ENCODE data around the gene ROCK2.
"Not testable (repeated sequence)": the region's sequence is repeated elsewhere in the genome, so short reads cannot be mapped to it uniquely, and the experiment has no call there.

Gene ROCK2

GRCh38 chr2:11256166-11256565 is 88.3 kb downstream of the ROCK2 start:
- DNase-seq (ENCODE audit: low spot score): no peak
- TF ChIP-seq CTCF (IDR thresholded peaks at IDR 0.05; ENCODE audit: extremely low read depth, missing control alignments): no peak

GRCh38 chr2:11254100-11254536 is 90.3 kb downstream of the ROCK2 start:
- no peak for DNase-seq (ENCODE audit: low spot score)
- no peak for TF ChIP-seq CTCF (IDR thresholded peaks at IDR 0.05; ENCODE audit: extremely low read depth, missing control alignments)

- DNase-seq (ENCODE audit: low spot score): not testable (repeated sequence)
Observed at GRCh38 chr2:11252458-11252857, 92.0 kb downstream of the ROCK2 start.

- DNase-seq (ENCODE audit: low spot score): no peak
- no peak for TF ChIP-seq CTCF (IDR thresholded peaks at IDR 0.05; ENCODE audit: extremely low read depth, missing control alignments)
Observed at GRCh38 chr2:11250400-11251196, 93.8 kb downstream of the ROCK2 start.

- no peak for DNase-seq (ENCODE audit: low spot score)
Observed at GRCh38 chr2:11245322-11245721, 99.1 kb downstream of the ROCK2 start.

GRCh38 chr2:11244091-11244826 is 100.2 kb downstream of the ROCK2 start:
- no peak for DNase-seq (ENCODE audit: low spot score)
- TF ChIP-seq CTCF (IDR thresholded peaks at IDR 0.05; ENCODE audit: extremely low read depth, missing control alignments): no peak

More at GRCh38 chr2:11245322-11245721, 99.1 kb downstream of the ROCK2 start:
- no peak for TF ChIP-seq CTCF (IDR thresholded peaks at IDR 0.05; ENCODE audit: extremely low read depth, missing control alignments)

- no peak for DNase-seq (ENCODE audit: low spot score)
- TF ChIP-seq CTCF (IDR thresholded peaks at IDR 0.05; ENCODE audit: extremely low read depth, missing control alignments): no peak
Observed at GRCh38 chr2:11243512-11243911, 100.9 kb downstream of the ROCK2 start.

Data from GM20000 (cell line).